Measurements from ENCODE around the gene MAOB.
"Not testable (repeated sequence)": the region's sequence is repeated elsewhere in the genome, so short reads cannot be mapped to it uniquely, and the experiment has no call there.

Gene MAOB

DNA sequence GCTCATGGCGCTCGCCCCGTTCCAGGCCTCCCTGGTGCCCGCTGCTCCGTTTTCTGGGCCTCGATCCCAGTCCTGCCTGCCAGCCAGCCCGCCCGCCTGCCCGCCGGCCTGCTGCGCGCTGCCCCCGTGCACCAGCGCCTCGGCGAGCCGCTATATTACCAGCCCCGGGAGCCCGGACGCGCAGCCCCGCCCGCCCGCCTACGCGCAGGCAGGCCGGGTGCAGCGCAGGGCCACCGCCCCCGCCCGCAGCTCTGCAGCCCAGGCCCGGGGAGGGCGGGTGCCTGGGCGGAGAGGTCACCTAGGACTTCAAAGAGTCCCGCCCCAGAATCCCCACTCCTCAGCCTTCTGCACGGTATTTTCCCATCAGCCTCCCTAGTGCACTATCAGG is at the start of gene MAOB:
Gene MAOB (minus strand): TSS at position 157 of the 388 bp plus-strand sequence. CDS start 151 bp downstream, at position 6.
- no peak for DNase-seq (ENCODE audit: low read depth in 2 of 2)

DNA sequence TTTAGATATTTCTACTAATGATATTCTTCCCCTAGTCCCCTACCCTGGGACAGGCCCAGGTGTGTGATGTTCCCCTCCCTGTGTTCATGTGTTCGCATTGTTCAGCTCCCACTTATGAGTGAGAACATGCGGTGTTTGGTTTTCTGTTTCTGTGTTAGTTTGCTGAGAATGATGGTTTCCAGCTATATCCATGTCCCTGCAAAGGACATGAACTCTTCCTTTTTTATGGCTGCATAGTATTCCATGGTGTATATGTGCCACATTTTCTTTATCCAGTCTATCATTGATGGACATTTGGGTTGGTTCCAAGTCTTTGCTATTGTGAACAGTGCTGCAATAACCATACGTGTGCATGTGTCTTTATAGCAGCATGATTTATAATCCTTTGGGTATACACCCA is 39.8 kb upstream of the MAOB start:
- DNase-seq (ENCODE audit: low read depth in 2 of 2), result not testable (repeated sequence)

DNA sequence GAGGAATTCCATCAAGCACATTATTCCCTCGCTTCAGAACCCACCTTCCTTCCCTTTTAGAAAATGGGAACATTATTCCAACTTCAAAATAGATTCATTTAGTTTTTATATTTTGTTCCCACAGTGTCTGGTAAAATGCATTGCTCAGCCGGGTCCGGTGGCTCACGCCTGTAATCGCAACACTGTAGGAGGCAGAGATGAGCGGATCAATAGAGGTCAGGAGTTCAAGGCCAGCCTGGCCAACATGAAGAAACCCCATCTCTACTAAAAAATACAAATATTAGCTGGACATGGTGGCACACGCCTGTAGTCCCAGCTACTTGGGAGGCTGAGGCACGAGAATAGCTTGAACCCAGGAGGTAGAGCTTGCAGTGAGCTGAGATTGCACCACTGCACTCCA is 28.5 kb upstream of the MAOB start:
- not testable (repeated sequence) for DNase-seq (ENCODE audit: low read depth in 2 of 2)

DNA sequence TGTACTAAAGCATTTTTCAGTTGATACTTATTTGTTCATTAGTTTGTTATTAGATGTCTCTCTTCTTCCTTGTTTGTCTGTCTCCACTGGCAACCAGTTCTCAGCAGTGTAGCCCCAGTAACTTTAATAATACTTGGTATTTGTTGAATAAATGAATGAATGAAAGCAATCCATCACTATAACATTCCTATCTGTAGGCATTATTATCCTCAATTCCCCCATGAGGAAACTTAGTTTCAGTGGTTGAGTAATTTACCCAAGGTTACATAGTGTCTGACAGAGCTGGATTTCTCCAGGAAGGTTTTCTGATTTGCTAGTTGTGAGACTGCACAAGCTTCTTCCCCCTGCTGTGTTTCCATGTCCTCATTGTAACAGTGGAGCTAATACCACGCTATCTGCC is 27.8 kb upstream of the MAOB start:
- DNase-seq (ENCODE audit: low read depth in 2 of 2), result no peak

DNA sequence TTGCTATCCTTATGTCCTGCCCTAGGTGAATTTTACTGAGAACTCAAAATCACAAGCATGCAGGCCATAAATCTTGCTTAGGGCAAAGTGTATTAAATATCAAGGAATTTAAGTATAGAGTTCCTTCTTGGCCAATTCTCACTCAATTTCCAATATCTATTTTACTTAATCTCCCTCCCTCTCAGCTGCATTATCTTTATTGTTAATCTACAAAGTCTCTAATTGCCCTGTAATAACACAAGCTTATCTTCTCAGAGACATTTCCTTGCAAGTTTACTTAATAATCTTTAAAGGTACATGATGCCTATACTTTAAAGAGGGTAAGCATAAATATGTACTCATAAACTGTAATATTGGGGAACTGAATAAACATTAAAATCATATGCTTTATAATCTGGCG is 26.9 kb upstream of the MAOB start:
- no peak for DNase-seq (ENCODE audit: low read depth in 2 of 2)

DNA sequence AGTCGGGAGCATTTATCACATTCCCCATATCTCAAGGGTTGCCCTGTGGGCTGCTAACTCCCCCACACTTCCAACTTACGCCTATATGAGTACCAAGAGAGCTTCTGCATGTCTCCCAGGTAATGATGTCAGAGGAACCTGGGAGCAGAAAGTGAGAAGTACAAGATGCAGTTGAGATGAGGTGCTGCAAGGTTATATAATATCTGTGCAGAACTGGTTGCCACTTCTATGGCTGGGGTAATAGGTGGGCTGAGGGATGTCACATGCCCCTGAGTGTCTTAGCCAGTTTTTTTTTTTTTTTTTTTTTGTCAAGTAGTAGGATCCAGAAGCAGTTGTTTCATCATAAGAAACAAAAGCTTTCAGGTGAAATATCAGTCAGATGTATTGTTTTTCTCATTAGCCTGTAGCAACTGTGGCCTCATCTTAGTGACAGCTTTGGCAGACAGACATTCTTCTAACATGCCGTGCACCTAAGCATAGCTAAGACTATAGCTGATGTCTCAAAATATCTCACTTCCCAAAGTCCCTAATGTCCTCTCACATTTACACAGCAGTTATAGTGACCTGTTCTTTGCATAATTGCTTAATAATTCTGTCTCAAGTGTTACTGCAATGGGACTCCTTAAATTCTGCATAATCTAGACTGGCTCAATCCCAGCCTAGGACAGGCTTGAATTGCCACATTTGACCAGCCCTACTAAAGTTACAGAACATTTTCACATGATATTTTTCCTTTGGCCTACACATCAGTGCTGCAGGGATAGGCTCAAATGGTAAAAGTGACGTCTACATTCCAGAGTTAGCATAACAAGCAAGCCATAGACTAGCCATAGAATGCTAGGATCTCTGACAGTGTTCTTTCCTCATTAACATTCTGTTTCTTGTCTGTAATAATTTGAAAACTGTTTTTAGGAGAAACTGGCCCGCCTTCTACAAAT is 17.9 kb upstream of the MAOB start:
- no peak for DNase-seq (ENCODE audit: low read depth in 2 of 2)

DNA sequence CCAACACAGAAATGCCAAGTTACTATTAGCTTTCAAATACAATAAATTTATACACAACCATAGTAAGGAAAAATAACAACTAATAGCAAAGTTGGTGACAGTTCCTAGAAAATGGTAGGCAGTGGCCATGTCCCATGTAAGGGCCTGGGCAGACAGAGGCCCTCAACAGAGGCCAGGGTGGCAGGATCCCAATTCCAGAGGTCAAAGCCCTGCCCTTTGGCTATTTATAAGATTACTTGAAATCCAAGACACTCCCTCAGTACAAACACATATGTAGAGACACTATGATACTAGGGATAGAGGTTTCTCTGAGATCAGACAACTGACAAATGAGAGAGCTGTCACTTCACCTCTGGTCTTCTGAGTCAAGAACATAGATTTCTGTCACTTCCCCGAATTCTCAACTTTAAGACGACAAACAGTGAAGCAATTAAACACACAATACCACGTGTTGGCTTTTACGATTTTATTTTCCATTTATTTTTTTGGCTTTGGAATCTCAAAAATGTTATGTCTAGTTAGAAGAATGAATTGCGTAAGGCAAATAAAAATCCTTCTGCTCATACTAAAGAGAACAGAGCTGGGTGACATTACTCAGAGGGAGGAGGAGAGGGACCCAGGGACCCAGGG is 16.3 kb upstream of the MAOB start:
- DNase-seq (ENCODE audit: low read depth in 2 of 2), result no peak

DNA sequence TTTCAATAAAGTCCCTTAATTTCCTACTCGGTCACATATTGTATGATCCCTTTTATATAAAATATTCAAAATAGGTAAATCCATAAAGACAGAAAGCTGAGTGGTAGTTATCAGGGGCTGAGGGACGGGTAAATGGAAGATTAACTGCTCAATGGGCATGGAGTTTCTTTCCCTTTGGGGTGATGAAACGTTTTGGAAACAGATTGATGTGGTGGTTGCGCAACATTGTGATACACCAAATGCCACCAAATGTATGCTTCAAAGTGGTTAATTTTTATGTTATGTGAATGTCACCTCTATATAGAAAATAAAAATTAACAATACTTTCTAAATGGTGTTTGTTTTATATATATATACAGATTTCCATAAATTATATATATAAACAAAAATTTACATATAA is 15.0 kb upstream of the MAOB start:
- DNase-seq (ENCODE audit: low read depth in 2 of 2), result no peak

DNA sequence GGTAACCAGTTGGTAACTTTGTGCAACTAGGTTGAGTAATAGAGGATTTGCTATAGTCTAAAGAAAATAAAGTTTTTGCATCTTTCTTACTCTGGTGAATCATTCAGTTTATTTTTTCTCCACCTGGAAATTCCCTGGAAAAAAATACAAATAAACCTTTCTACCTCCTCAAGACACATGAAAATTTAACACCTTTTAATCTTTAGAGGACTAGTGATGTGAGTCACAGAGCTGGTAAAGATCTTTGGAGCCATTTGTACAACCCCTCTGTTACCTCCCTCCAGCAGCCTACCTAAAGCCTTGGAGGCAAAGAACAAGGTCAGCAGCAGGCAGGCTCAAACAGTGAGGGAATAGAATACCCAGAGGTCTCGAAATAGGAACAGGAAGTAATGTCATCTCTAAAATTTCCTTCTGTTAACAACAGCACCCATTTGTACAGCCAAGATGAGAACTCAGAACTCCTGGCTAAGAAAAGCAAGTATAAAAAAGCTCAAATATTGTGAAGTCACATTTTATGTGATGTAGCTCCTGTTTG is 10.2 kb upstream of the MAOB start:
- no peak for DNase-seq (ENCODE audit: low read depth in 2 of 2)

DNA sequence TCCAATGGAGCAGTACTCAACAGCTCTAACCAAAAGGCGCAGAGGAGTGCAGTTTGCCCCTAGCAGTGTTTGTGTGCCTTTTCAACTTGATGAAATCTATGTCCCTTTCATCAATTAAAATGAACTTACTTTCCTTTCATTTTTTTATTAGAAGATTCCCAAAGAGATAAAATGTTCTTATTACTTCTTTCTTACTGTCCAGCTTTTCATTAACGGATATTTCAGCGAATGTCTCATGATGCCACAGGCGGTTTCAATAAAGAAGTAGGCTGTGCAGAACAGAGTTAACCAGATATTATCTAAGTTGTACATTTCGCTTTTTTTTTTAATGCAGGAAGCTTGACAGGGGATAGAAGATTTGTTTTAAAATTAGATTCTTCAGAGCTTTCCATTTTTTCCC is 3.4 kb upstream of the MAOB start:
- DNase-seq (ENCODE audit: low read depth in 2 of 2), result no peak

DNA sequence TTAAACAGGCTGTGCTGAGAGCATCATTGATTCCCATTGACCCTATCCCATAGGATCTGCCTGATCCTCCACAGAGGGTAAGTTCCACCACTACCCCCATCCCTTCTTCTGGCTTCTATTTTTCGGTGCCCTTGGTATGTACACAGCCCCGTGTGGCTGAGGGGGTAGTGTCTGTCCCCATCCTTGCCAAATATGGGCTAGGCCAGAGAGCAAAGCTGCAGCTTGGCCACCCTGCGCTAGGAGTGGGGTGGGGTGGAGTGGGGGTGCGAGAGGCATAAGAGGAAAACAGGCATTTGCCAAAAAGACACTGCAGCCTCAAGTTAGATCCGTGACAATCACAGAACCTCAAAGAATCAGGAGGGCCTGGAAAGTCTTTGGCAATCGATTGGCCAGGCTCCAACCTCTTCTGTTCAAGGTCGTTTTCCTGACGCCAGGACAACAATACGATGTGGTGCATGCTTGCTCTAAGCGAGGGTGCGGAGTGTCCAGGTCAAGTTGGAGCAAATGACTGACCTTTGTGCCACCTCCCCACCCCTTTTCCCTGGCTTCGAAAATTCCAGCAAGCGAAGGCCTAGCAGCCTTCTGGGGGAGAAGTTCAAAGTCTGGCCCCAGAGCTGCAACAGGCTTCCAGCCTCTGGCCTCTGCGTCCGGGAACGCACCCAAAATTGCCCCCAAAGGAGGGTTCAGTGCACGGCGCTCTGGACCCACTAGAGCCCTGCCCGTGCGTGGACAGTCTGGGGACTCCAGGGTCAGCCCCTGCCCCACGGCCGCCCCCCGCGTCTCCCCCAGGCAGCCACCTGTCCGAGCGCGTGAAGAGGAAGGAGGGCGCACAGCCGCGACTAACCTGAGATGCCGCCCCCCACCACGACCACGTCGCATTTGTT is 598 bp downstream of the MAOB start:
- DNase-seq (ENCODE audit: low read depth in 2 of 2), result no peak

DNA sequence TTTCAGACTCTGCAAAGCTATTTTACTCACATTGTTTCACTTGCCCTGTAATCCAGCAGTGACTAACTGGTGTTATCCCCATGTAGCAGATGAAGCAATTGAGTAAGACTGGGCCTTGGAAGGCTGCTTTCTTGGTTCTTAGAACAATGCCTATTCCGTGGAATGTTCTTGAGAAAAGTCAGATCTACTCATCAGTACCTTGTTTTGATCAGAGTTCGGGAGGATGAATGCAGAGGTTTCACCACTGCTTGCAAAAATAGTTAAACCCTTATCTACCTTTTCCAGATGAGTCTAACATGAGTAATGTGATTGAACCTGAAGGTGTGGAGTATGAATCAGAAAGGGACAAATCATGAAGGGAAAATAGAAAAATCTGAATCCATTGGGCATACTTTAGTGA is 1.8 kb downstream of the MAOB start:
- no peak for DNase-seq (ENCODE audit: low read depth in 2 of 2)

DNA sequence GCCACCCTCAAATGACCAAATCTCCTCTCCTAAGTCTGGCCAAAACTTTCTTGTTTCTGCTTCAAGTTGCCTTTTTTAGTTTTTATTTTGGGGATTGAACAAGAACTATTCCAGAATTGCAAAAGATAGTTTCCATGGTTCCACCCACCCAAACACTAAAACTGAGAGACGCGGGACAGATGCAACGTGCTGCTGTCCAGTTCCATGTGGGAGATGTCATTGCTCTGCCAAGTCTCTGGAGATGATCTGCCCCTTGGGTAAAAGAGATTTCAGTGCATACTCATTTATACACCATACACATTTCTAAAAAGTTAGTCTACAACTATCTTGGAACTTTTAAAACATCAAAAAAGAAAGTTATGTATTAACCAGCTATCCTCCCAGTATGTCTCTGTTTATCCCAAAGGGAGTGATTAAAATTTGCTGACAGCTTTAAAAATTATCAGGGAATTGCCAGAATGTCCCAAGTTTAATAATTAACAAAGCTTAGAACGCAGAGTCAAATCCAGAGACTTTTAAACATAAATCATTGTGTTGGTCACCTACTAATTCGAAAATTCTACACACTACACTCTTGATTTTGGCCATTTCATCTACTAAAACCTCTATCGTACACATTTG is 3.2 kb downstream of the MAOB start:
- DNase-seq (ENCODE audit: low read depth in 2 of 2), result no peak

DNA sequence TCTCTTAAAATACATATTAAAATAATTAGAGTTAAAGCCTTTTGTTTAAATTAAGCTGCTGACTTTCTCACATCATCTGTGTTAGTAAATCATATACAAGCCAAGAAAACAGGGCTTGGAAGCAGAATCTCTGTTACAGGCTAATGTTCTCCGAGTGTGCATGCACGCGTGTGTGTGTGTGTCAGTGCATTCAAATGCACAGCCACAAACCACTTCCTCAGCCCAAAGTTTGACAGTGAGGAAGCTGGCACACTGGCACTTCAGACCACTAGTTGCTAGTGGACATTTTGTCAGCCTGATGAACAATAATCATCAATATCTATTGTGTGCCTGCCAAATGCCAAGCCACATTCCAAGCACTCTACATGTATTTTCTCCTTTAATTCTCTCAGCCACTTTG is 5.6 kb downstream of the MAOB start:
- DNase-seq (ENCODE audit: low read depth in 2 of 2), result no peak

DNA sequence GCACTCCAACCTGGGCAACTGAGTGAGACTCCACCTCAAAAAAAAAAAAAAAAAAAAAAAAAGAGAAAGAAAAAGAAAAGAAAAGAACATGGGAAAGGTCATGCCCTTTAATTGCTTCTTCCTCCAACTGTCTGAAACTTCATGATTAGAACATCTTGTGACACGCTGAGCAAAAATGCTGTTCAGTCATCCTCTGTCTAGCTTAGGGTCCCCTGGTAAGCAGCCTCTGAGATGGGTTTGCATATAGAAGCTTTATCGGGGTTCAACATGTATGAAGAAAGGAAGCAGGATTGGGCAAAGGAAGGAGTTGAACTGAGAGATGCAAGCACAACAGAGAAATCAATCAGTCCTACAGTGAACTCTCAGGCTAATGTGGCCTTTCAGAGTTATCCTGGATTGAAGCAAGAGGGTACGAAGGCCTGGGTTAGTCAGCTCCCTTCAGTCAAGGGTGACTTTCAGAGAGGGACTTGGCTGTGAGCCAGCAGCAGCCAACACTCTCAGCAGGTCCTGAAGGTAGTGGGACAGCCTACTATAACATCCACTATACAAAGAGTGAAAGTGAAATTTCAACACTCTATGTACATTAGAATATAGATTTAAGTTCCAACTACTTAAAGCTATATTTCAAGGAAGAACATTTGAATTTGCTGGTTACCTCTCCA is 11.4 kb downstream of the MAOB start:
- no peak for DNase-seq (ENCODE audit: low read depth in 2 of 2)

DNA sequence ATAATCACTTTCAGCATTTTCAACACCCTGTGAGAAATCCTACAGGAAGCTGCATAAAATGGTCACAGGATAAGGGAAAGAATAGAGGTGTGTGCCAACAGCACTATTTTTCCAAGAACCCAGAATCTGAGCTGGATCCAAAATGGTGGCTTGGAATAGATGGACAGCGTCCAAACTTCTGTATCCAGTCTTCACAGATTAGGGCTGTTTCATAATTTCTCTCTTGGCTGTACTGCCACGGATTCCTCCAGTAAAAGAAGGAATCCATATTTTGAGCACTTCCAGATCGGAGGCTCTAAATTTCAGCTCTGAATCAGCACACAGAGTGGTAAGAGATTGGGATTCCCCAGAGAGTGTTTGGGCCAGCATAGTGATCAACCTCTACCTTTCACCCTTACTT is 12.2 kb downstream of the MAOB start:
- no peak for DNase-seq (ENCODE audit: low read depth in 2 of 2)

DNA sequence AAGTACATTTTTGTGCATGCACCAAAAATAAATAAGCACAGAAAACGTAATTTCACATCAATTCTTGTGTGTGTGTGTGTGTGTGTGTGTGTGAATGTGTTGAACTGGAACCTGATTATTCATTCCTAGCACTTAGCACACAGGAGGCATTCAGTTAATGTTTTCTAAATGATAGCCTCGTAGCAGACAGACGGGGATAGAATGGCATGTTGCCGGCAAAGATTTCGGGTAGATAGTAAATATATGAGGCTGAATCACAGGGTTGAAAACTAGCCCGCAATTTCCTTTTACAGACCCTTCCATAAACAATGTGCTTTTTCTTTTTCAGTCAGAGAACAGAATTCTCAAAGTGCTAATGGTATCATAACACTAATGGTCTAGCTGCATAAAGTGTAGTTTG is 13.5 kb downstream of the MAOB start:
- no peak for DNase-seq (ENCODE audit: low read depth in 2 of 2)

DNA sequence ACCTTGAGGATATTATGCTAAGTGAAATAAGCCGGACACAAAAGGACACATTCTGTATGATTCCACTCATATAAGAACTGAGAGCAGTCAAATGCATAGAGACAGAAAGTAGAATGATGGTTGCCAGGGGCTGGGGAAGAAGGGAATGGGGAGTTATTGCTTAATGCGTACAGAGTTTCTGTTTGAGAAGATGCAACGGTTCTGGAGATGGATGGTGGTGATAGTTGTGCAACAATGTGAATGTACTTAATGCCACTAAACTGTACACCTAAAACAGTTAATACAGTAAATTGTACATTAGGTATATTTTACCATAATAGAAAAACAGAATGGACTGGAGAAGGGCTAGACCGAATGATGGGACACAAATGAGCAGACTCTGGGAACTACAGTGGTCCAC is 15.8 kb downstream of the MAOB start:
- no peak for DNase-seq (ENCODE audit: low read depth in 2 of 2)

DNA sequence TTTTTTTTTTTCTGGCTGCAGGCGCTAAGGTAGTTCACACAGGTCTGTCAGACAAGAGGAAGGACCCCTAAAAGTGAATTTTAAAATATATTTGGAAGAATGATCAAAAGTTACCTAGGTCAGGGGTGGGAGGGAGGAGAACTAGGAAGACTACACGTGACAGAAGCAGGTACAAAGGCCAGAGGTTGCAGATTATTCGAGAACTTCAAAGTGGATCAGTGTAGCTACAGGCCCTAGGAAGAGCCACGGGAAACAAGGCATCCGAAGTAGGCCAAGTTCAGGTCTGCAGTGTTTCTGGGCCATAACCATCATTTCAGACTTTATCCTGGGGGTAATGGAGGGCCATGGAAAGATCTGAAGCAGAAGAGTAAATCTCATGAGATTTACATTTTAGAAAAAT is 16.5 kb downstream of the MAOB start:
- no peak for DNase-seq (ENCODE audit: low read depth in 2 of 2)

DNA sequence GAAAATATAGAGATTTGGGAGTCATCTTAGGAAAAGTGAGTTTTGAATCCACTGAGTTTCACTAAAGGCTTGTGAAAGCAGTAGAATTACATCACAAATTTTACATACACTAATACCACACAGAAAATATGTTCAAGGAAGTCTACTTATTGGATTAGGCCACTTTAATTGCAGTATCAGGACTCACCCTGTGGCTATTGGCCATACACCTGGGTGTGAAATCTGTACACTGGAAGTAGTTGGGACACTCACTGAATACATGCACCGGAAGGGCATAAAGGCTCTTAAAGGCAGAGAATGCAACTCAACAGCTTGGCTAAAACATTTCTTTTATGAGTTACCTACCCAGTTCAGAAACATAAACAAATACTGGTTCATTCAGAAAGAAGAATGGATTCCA is 19.8 kb downstream of the MAOB start:
- no peak for DNase-seq (ENCODE audit: low read depth in 2 of 2)

DNA sequence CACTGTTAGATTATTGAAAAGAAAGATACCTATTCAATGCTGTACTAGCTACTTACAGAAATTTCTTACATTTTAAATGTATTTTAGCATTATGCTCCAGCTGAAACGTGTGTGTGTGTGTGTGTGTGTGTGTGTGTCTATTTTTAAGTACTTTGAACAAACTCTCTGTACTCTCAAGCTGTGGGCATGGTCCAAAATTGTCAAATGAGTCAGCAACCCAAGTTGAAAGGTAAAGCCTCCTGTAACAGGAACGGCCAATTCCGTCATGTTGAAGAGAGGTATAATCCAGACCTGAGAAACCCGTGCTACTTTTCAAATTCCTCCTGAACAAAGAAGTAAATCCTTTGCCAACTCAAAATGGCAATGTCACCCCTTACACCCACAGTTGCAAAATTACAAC is 20.5 kb downstream of the MAOB start:
- no peak for DNase-seq (ENCODE audit: low read depth in 2 of 2)

Data from stimulated activated CD4-positive, alpha-beta T cell treated with anti-CD3 and anti-CD28 coated beads, Interleukin-15, amount 100 ng/mL, for 48 hours (primary cell).